NCI-H748 (cell line): Measurements from ENCODE around the gene RBM33.
A peak's percentile ranks its signal among the peaks of the same experiment; 100 is the strongest.

Experiments used
- DNase-seq: peaks from one replicate; lab custom pipeline; 2025; ENCODE audit not compliant: unreplicated experiment; lab: John Stamatoyannopoulos, UW

The RBM33 gene

GRCh38 chr7:155791214-155791737 is 146.8 kb downstream of the RBM33 start:
- no peak for DNase-seq

GRCh38 chr7:155791836-155792235 is 147.4 kb downstream of the RBM33 start:
- no peak for DNase-seq

GRCh38 chr7:155792315-155792960 is 148.0 kb downstream of the RBM33 start:
- no peak for DNase-seq

GRCh38 chr7:155792999-155793560 is 148.6 kb downstream of the RBM33 start:
- no peak for DNase-seq

GRCh38 chr7:155793720-155794119 is 149.3 kb downstream of the RBM33 start:
- DNase-seq = no peak

- no peak for DNase-seq
Observed at GRCh38 chr7:155794196-155794595, 149.7 kb downstream of the RBM33 start.

GRCh38 chr7:155795401-155795800 is 150.9 kb downstream of the RBM33 start:
- DNase-seq = no peak

- no peak for DNase-seq
Observed at GRCh38 chr7:155795951-155796350, 151.5 kb downstream of the RBM33 start.

- peak; percentile 52 for DNase-seq
Observed at GRCh38 chr7:155796381-155797261, 152.2 kb downstream of the RBM33 start.

GRCh38 chr7:155797262-155798250 is 153.1 kb downstream of the RBM33 start:
- DNase-seq = no peak

- DNase-seq = peak; percentile 91
Observed at GRCh38 chr7:155798673-155799439, 154.4 kb downstream of the RBM33 start.

- DNase-seq = no peak
Observed at GRCh38 chr7:155799514-155799913, 155.1 kb downstream of the RBM33 start.

GRCh38 chr7:155800301-155800700 is 155.8 kb downstream of the RBM33 start:
- no peak for DNase-seq

GRCh38 chr7:155800741-155801267 is 156.3 kb downstream of the RBM33 start:
- DNase-seq = no peak

GRCh38 chr7:155802291-155802690 is 157.8 kb downstream of the RBM33 start:
- no peak for DNase-seq

GRCh38 chr7:155802906-155803417 is 158.5 kb downstream of the RBM33 start:
- no peak for DNase-seq

GRCh38 chr7:155803418-155804376 is 159.2 kb downstream of the RBM33 start:
- DNase-seq = no peak

- DNase-seq = peak; percentile 24
Observed at GRCh38 chr7:155804431-155804831, 160.0 kb downstream of the RBM33 start.
